Tibial nerve (tissue), 4 donors: ENCODE measurements around the gene RTP5. TPM values are rescaled to one million over a fixed set of nuclear protein-coding genes. Genes with fewer than 3 reads are reported as not detected.
A peak's percentile ranks its signal among the peaks of the same experiment; 100 is the strongest.

ENCODE experiments used
- DNase-seq, 2 donors: peaks; one replicate each; pipeline ENCODE4 v3.0.0-alpha.2; 2019; ENCODE audit warnings: low spot score in 2 of 2
- H3K27ac ChIP-seq, 4 donors: fragments of 200-600 bp; sonication (generic) in 3 of 4; one replicate each; pipeline ENCODE4 v1.5.1; 2017 to 2019; ENCODE audit warnings: mild to moderate bottlenecking in 1 of 4
- H3K27me3 ChIP-seq, 2 donors: fragments of 200-600 bp; sonication (generic) in 1 of 2; one replicate each; pipeline versions ENCODE4 v1.5.1 to v1.6.0; 2017 to 2019
- H3K36me3 ChIP-seq, 3 donors: fragments of 200-600 bp; sonication (generic); one replicate each; pipeline ENCODE4 v1.5.1; 2018 to 2019
- H3K4me1 ChIP-seq, 4 donors: fragments of 200-600 bp; sonication (generic) in 3 of 4; one replicate each; pipeline ENCODE4 v1.5.1; 2017 to 2019
- H3K4me3 ChIP-seq, 4 donors: fragments of 200-600 bp; sonication (generic) in 3 of 4; one replicate each; pipeline ENCODE4 v1.5.1; 2017 to 2019; ENCODE audit warnings: mild to moderate bottlenecking in 1 of 4, moderate library complexity in 1 of 4
- H3K9me3 ChIP-seq, 4 donors: fragments of 200-600 bp; sonication (generic) in 3 of 4; one replicate each; pipeline ENCODE4 v1.5.1; 2017 to 2019
- EP300 ChIP-seq, 2 donors: sonication (generic); formaldehyde crosslinking; IDR thresholded peaks; one replicate each; pipeline ENCODE4 v1.6.1; 2017; ENCODE audit warnings: antibody characterized with exemption in 2 of 2, mild to moderate bottlenecking in 1 of 2
- POLR2A ChIP-seq, 2 donors: fragments of 450-650 bp; IDR thresholded peaks; one replicate each; pipeline ENCODE4 v1.6.1; 2017; ENCODE audit warnings: antibody characterized with exemption in 2 of 2, mild to moderate bottlenecking in 2 of 2, moderate library complexity in 2 of 2
- WGBS, 2 donors: methylation state at CpG; one replicate each; pipeline ENCODE4 v1.1.5; 2018; 5-methylcytosine and 5-hydroxymethylcytosine counted together
- total RNA-seq, 4 donors: library from RNA; depleted of rRNA; stranded (reverse); fragments of >200 nt; gene quantifications; one replicate each; pipeline ENCODE4 v1.1.0, GENCODE V29; 2016
- TF ChIP-seq, protein P1 (sequence below), 5 experiments: fragments of 200-600 bp in 3 of 5; fragments of 450-650 bp in 2 of 5; sonication (generic) in 3 of 5; IDR thresholded peaks; one replicate each; pipeline ENCODE4 v1.5.1; 2016 to 2019; ENCODE audit warnings: antibody characterized with exemption in 5 of 5, mild to moderate bottlenecking in 3 of 5, moderate library complexity in 2 of 5

RTP5 gene
- total RNA-seq, 4 donors from 2014 or later: not detected

DNA sequence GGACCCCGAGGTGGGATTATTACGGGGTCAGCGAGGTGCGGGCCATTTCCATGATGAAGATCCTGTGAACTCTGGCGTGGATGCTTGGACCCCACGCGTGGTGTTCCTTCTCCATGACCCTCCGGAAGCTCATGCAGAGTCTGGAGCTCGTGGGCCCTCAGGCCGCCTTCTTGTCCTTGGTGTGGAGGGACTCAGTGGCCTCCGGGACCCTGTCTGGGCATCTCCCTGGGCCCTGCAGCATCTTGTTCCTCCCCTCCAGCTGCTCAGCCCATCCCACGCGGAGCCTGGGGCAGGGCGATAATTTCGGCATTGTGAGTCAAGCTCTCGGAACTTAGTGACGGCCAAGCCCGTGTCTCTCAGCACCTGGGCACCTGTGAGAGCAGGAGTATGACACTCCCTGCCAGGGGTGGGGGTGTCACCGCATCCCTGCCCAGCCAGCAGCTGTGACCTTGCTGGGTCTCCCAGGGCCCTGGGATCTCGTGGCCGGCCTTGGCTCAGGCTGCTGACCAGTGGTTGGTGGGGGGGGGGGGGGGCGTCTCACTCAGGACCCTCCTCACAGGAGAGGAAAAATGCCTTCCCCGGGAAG, 24.6 kb downstream of the RTP5 start:
- 82 to 83% methylated on average over 19 to 22 of the region's 23 CpGs for WGBS, 2 donors
- DNase-seq: peak in 1 of 2 donors; percentile 12
- peaks cover 0 to 7% (median 3%) of the 10 kb centered on the region in 4 donors for H3K4me1 ChIP-seq
- H3K27ac ChIP-seq: no peak overlapping the region
- no peak overlapping the region for H3K4me3 ChIP-seq
- TF ChIP-seq, protein P1, sequence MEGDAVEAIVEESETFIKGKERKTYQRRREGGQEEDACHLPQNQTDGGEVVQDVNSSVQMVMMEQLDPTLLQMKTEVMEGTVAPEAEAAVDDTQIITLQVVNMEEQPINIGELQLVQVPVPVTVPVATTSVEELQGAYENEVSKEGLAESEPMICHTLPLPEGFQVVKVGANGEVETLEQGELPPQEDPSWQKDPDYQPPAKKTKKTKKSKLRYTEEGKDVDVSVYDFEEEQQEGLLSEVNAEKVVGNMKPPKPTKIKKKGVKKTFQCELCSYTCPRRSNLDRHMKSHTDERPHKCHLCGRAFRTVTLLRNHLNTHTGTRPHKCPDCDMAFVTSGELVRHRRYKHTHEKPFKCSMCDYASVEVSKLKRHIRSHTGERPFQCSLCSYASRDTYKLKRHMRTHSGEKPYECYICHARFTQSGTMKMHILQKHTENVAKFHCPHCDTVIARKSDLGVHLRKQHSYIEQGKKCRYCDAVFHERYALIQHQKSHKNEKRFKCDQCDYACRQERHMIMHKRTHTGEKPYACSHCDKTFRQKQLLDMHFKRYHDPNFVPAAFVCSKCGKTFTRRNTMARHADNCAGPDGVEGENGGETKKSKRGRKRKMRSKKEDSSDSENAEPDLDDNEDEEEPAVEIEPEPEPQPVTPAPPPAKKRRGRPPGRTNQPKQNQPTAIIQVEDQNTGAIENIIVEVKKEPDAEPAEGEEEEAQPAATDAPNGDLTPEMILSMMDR (IDR thresholded peaks at IDR 0.05): no peak
- TF ChIP-seq EP300 (IDR thresholded peaks at IDR 0.05) (no peak), POLR2A (IDR thresholded peaks at IDR 0.05) (no peak)
- H3K36me3 ChIP-seq: no peaks in the 10 kb centered on the region
- H3K9me3 ChIP-seq: no peaks in the 10 kb centered on the region
- H3K27me3 ChIP-seq: no peaks in the 10 kb centered on the region

DNA sequence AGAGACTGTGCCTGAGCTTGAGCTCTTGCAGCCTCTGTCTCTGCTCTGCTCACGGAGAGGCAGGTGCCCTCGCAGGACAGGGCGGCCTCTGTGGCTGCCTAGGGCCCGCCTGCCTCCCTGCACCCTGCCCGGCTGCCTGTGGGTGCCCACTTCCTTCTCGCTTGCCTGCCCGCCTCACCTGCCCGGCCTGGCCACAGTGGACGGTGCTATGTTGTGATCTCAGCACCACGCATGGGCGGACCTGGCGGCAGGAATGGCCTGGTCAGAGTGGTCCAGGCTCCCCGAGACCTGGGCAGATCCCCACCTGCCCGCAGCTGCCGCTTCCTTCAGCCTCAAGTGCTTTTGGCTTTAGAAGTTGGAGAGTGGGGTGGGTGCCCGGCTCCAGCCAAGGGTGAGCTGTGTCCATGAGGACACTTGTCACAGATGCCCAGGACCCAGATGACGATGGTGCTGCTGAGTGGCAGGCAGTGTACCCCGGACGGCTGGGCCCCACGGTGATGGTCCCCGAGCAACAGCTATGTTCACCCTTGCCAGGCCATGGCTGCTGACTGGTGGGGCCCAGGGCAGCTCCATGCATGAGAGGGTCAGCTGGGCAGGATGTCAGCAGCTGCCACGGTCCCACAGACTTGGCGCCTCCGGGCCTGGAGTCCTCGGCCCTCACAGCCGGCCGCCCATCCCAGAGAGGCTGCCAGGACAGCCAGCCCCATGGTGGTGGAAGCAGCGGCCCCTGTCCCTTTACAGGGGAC, 25.3 kb downstream of the RTP5 start:
- Histone ChIP-seq H3K4me3 (no peak overlapping the region), H3K27me3 (no peaks in the 10 kb centered on the region), H3K9me3 (no peaks in the 10 kb centered on the region), H3K4me1 (peaks cover 0 to 13% (median 3%) of the 10 kb centered on the region in 4 donors), H3K36me3 (no peaks in the 10 kb centered on the region), H3K27ac (no peak overlapping the region)
- peak in 1 of 2 donors; percentile 11 for DNase-seq
- 77 to 100% methylated on average over 1 to 24 of the region's 28 CpGs for WGBS, 2 donors
- TF ChIP-seq EP300 (IDR thresholded peaks at IDR 0.05) (no peak), POLR2A (IDR thresholded peaks at IDR 0.05) (no peak)
- TF ChIP-seq, protein P1 (IDR thresholded peaks at IDR 0.05): no peak

DNA sequence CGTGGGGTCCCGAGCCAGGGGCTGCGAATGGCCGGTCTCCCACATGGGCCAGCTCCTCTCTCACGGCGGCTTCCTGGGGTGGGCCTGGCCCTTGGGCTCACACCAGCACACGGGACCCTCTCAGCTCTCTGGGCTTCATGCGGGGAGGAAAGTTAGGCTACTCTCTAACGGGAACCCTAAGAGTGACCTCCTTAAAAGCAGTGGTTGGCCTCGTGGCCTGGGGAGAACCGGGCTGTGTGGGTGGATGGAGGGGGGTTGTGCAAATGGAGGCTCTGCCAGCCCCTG, 25.8 kb downstream of the RTP5 start:
- DNase-seq: peak in 1 of 2 donors; percentile 11
- Histone ChIP-seq H3K4me3 (no peak overlapping the region), H3K27me3 (no peaks in the 10 kb centered on the region), H3K4me1 (peaks cover 0 to 15% (median 3%) of the 10 kb centered on the region in 4 donors), H3K9me3 (no peaks in the 10 kb centered on the region), H3K27ac (peak overlapping the region in 2 of 4 donors; percentile 26 to 62), H3K36me3 (no peaks in the 10 kb centered on the region)
- WGBS, 2 donors: 40 to 63% methylated on average over 3 to 11 of the region's 11 CpGs
- TF ChIP-seq EP300 (IDR thresholded peaks at IDR 0.05): no peak
- TF ChIP-seq, protein P1 (IDR thresholded peaks at IDR 0.05): no peak
- no peak for TF ChIP-seq POLR2A (IDR thresholded peaks at IDR 0.05)

DNA sequence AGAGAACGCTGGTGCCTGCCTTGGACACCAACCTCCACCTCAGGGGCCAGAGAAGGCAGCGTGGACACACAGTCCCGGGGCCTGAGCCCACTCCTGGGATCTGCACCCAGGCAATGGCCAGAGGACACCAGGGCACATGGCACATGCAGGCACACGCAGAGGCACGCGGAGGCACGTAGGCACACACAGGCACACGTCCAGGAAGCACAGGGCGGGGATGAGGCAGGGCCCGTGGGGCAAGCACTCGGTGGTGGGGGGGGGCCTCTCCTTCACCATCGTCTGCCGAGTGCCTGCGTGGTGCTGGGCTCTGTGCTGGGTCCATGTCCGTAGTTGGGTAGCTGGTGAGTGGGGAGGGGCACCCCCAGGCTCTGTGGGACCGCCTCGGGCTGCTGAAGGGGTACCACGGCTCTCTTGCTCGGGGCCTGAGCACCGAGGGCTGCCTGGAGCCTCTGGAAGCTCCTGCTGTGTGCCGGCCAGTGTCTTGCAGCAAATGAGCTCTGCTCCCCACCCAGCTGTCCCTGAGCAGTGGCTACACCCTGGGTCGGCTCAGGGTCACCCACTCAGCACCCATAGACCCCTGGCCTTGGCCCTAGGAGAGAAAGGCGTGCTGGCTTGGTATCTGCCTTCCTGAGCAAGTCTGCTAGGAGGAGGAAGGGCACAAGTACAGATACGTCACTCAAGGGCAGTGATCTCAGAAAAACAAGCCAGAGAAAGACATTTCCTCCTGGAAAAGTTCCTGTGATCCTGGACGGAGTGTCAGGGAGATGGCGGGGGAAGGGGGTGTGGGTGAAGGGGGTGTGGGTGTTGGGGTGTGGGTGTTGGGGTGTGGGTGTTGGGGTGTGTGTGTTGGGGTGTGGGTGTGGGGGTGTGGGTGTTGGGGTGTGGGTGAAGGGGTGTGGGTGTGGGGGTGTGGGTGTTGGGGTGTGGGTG, 26.4 kb downstream of the RTP5 start:
- TF ChIP-seq, protein P1 (IDR thresholded peaks at IDR 0.05): no peak
- no peak for TF ChIP-seq POLR2A (IDR thresholded peaks at IDR 0.05)
- no peak for TF ChIP-seq EP300 (IDR thresholded peaks at IDR 0.05)
- peaks cover 0 to 15% (median 3%) of the 10 kb centered on the region in 4 donors for H3K4me1 ChIP-seq
- peak; percentile 16 to 61 for DNase-seq
- H3K27me3 ChIP-seq: no peaks in the 10 kb centered on the region
- H3K4me3 ChIP-seq: no peak overlapping the region
- H3K36me3 ChIP-seq: no peaks in the 10 kb centered on the region
- H3K27ac ChIP-seq: peak overlapping the region in 3 of 4 donors; percentile 19 to 62 (median 26)
- WGBS, 2 donors: 36 to 45% methylated on average over 9 to 22 of the region's 26 CpGs
- H3K9me3 ChIP-seq: no peaks in the 10 kb centered on the region
